ENCODE data around the gene ERCC1. TPM values are rescaled to one million over a fixed set of nuclear protein-coding genes. Genes with fewer than 3 reads are reported as not detected.
"Not testable (repeated sequence)": the region's sequence is repeated elsewhere in the genome, so short reads cannot be mapped to it uniquely, and the experiment has no call there.

Gene ERCC1
- total and polyA plus RNA-seq, 4 donors = 45.3 to 98.1 (median 89.9) TPM

DNA sequence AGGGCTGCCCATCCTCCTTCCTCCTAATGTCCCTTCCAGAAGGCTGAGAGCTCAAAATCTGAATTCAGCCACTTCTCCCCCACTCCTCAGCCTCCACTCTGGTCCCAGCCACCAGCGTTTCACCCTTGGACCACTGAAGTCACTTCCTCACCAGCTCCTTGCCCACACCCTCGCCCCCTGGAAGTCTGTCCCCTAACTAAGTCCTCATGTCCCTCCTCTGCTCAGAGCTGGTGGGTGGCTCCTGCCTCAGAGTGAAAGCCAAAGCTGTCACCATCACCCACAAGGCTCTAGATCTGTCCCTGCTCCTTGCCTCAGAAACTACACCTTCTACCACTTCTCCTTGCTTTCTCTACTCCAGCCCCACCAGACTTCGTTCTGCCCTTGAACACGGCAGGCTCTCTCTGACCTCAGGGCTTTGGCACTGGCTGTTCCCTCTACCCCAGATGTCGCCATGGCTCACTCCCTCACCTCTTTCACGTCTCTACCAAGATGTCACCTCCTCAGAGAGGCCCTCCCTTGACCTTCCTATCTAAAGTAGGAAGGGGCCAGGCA, 1.7 kb downstream of the ERCC1 start:
- Histone ChIP-seq H3K4me1 (ENCODE audit: control insufficient read depth, insufficient read depth, low read length) (peaks cover 26% of the 10 kb centered on the region), H3K27ac (ENCODE audit: low read depth, low read length) (no peak overlapping the region), H3K9me3 (ENCODE audit: control insufficient read depth, insufficient read depth, low read length) (no peaks in the 10 kb centered on the region), H3K27me3 (ENCODE audit: control insufficient read depth, insufficient read depth, low read length) (no peaks in the 10 kb centered on the region), H3K36me3 (ENCODE audit: control insufficient read depth, insufficient read depth, low read length) (peaks cover 50% of the 10 kb centered on the region), H3K4me3 (ENCODE audit: low read depth, low read length) (no peak overlapping the region)
- WGBS (ENCODE audit: insufficient coverage) = 100% methylated on average over 5 of the region's 6 CpGs
- DNase-seq (ENCODE audit: low read depth in 4 of 6, low spot score in 6 of 6) = no peak

DNA sequence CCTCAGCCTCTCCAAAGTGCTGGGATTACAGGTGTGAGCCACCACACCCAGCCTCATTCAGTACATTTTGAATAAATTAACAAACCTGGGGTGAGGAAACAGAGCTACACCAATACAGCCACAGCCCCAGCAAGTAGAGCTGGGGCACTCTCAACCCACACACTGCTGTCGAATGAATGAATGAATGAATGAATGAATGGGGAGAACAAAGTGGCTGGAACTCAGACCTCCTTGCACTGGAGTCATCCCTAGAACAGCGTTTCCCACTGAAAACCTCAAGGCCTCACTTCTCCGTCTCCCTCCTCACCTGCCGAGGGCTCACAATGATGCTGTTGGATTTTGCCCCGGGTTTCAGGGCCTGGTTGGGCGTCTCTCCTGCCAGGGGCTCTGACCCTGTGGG, 2.8 kb downstream of the ERCC1 start:
- WGBS (ENCODE audit: insufficient coverage) = 95% methylated on average over 4 of the region's 6 CpGs
- H3K36me3 ChIP-seq (ENCODE audit: control insufficient read depth, insufficient read depth, low read length) = peaks cover 61% of the 10 kb centered on the region
- DNase-seq (ENCODE audit: low read depth in 4 of 6, low spot score in 6 of 6) = no peak
- H3K27ac ChIP-seq (ENCODE audit: low read depth, low read length) = no peak overlapping the region
- H3K27me3 ChIP-seq (ENCODE audit: control insufficient read depth, insufficient read depth, low read length) = no peaks in the 10 kb centered on the region
- H3K4me1 ChIP-seq (ENCODE audit: control insufficient read depth, insufficient read depth, low read length) = peaks cover 26% of the 10 kb centered on the region
- H3K9me3 ChIP-seq (ENCODE audit: control insufficient read depth, insufficient read depth, low read length) = no peaks in the 10 kb centered on the region
- H3K4me3 ChIP-seq (ENCODE audit: low read depth, low read length) = no peak overlapping the region

DNA sequence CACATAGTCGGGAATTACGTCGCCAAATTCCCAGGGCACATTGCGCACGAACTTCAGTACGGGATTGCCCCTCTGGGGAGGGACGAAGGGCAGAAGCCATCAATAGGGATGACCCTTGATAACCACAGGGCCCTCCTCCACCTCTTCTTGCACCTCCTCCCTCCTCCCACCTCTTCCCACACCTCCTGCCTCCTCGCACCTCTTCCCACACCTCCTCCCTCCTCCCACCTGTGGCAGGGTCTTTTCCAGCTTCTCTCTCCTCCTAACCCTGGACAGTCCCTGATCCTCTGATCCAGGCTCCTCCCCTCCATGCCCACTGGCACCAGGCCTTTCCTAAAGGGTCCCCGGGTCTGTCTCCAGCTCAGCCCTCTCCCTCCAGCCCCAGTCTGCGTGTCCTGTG, 3.4 kb downstream of the ERCC1 start:
- no peaks in the 10 kb centered on the region for H3K27me3 ChIP-seq (ENCODE audit: control insufficient read depth, insufficient read depth, low read length)
- H3K4me3 ChIP-seq (ENCODE audit: low read depth, low read length) = no peak overlapping the region
- no peak for DNase-seq (ENCODE audit: low read depth in 4 of 6, low spot score in 6 of 6)
- peaks cover 26% of the 10 kb centered on the region for H3K4me1 ChIP-seq (ENCODE audit: control insufficient read depth, insufficient read depth, low read length)
- WGBS (ENCODE audit: insufficient coverage) = 84% methylated on average over 8 of the region's 10 CpGs
- no peak overlapping the region for H3K27ac ChIP-seq (ENCODE audit: low read depth, low read length)
- H3K36me3 ChIP-seq (ENCODE audit: control insufficient read depth, insufficient read depth, low read length) = peaks cover 67% of the 10 kb centered on the region
- H3K9me3 ChIP-seq (ENCODE audit: control insufficient read depth, insufficient read depth, low read length) = no peaks in the 10 kb centered on the region

DNA sequence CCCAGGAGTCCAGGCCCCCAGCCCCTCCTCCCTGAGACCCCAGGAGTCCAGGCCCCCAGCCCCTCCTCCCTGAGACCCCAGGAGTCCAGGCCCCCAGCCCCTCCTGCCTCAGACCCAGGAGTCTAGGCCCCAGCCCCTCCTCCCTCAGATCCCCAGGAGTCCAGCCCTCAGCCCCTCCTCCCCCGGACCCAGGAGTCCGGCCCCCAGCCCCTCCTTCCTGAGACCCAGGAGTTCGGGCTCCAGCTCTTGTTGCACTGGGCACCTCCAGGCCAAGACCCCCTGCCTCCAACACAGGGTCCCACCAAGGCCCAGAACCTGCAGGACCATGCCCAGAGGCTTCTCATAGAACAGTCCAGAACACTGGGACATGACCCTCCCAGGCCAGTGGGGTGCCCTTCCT, 3.8 kb downstream of the ERCC1 start:
- 50% methylated on average over 3 of the region's 3 CpGs for WGBS (ENCODE audit: insufficient coverage)
- no peaks in the 10 kb centered on the region for H3K27me3 ChIP-seq (ENCODE audit: control insufficient read depth, insufficient read depth, low read length)
- H3K4me1 ChIP-seq (ENCODE audit: control insufficient read depth, insufficient read depth, low read length) = peaks cover 26% of the 10 kb centered on the region
- no peak overlapping the region for H3K4me3 ChIP-seq (ENCODE audit: low read depth, low read length)
- no peak overlapping the region for H3K27ac ChIP-seq (ENCODE audit: low read depth, low read length)
- no peak for DNase-seq (ENCODE audit: low read depth in 4 of 6, low spot score in 6 of 6)
- peaks cover 69% of the 10 kb centered on the region for H3K36me3 ChIP-seq (ENCODE audit: control insufficient read depth, insufficient read depth, low read length)
- H3K9me3 ChIP-seq (ENCODE audit: control insufficient read depth, insufficient read depth, low read length) = no peaks in the 10 kb centered on the region

DNA sequence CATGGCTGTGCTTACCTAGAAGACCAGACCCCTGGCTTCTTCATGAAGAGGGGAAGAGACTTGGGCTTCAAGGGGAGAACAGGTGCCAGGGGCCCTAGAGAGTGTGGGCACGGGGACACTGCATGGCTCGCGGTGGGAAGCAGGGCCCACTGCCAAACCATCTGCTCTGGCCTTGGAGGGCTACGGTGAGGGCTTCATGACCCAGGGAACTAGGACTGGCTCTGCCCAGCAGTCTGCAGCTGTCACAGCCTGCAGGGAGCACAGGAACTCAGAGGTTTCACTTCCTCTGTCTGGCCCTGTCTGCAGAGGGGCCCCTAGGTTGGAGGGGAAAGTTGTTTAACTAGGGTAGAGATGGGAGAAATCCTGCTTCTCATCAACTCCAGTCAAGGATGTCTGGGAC, 4.3 kb downstream of the ERCC1 start:
- H3K9me3 ChIP-seq (ENCODE audit: control insufficient read depth, insufficient read depth, low read length) = no peaks in the 10 kb centered on the region
- H3K4me1 ChIP-seq (ENCODE audit: control insufficient read depth, insufficient read depth, low read length) = peaks cover 25% of the 10 kb centered on the region
- H3K4me3 ChIP-seq (ENCODE audit: low read depth, low read length) = no peak overlapping the region
- DNase-seq (ENCODE audit: low read depth in 4 of 6, low spot score in 6 of 6) = no peak
- no peak overlapping the region for H3K27ac ChIP-seq (ENCODE audit: low read depth, low read length)
- peaks cover 74% of the 10 kb centered on the region for H3K36me3 ChIP-seq (ENCODE audit: control insufficient read depth, insufficient read depth, low read length)
- H3K27me3 ChIP-seq (ENCODE audit: control insufficient read depth, insufficient read depth, low read length) = no peaks in the 10 kb centered on the region
- 71% methylated on average over 4 of the region's 4 CpGs for WGBS (ENCODE audit: insufficient coverage)

DNA sequence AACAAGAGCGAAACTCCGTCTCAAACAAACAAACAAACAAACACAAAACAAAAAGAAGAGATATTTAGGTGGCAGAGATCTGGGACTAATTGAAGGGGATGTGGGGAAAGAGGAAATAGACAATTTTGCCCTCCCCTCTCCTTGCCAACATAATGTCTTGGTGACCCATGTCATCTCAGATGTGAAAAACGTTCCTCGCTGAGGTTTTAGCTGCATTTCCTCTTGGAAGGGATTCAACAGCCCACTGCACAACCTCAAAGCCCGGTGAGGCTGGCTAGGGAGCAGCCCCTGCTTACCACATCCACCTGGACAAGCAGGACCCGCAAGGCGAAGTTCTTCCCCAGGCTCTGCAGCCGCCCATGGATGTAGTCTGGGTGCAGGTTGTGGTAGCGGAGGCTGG, 4.9 kb downstream of the ERCC1 start:
- Histone ChIP-seq H3K27ac (ENCODE audit: low read depth, low read length) (no peak overlapping the region), H3K4me1 (ENCODE audit: control insufficient read depth, insufficient read depth, low read length) (peaks cover 19% of the 10 kb centered on the region), H3K36me3 (ENCODE audit: control insufficient read depth, insufficient read depth, low read length) (peaks cover 80% of the 10 kb centered on the region), H3K9me3 (ENCODE audit: control insufficient read depth, insufficient read depth, low read length) (no peaks in the 10 kb centered on the region), H3K27me3 (ENCODE audit: control insufficient read depth, insufficient read depth, low read length) (no peaks in the 10 kb centered on the region), H3K4me3 (ENCODE audit: low read depth, low read length) (no peak overlapping the region)
- WGBS (ENCODE audit: insufficient coverage) = 97% methylated on average over 6 of the region's 9 CpGs
- DNase-seq (ENCODE audit: low read depth in 4 of 6, low spot score in 6 of 6) = no peak

DNA sequence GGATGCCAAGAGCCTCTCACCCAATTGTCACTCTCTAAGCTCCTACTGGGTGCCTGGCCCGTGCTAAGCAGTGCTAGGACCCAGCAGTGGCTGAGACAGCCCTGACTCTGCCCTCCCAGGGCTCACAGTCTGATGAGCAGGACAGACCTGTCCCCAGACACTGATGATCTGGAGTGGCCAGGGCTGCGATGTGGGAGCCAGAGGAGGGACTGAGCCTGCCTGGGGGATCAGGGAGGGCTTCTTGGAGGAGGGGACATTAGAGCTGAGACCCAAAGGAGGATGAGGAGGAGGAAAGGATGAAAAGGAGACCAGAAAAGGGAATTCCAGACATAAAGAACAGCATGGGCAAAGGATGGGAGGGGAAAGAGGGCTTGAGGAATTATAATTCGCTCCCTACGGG, 6.6 kb downstream of the ERCC1 start:
- no peak for DNase-seq (ENCODE audit: low read depth in 4 of 6, low spot score in 6 of 6)
- H3K36me3 ChIP-seq (ENCODE audit: control insufficient read depth, insufficient read depth, low read length) = peaks cover 89% of the 10 kb centered on the region
- H3K9me3 ChIP-seq (ENCODE audit: control insufficient read depth, insufficient read depth, low read length) = no peaks in the 10 kb centered on the region
- WGBS (ENCODE audit: insufficient coverage) = 94% methylated on average over 4 of the region's 4 CpGs
- no peak overlapping the region for H3K4me3 ChIP-seq (ENCODE audit: low read depth, low read length)
- no peak overlapping the region for H3K27ac ChIP-seq (ENCODE audit: low read depth, low read length)
- no peaks in the 10 kb centered on the region for H3K27me3 ChIP-seq (ENCODE audit: control insufficient read depth, insufficient read depth, low read length)
- H3K4me1 ChIP-seq (ENCODE audit: control insufficient read depth, insufficient read depth, low read length) = peaks cover 6% of the 10 kb centered on the region

DNA sequence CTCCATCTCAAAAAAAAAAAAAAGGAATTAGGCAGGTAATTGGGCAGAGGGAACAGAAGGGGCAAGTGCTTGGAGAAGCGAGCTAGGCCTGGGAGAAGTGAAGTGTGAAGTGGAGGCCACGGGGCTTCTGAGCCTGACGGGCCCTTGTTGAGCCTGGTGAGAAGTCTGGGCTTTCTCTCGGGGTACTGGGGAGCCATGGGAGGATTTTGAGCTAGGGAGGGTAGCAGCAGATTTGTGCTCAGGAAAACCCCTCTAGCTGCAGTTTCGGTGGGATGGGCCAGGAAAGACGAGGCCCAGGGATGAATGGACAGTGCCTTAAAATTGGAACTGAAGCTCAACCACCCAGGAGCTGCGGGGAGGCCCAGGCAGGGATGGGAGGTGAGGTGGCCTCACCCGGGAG, 9.2 kb downstream of the ERCC1 start:
- Histone ChIP-seq H3K27ac (ENCODE audit: low read depth, low read length) (no peak overlapping the region), H3K27me3 (ENCODE audit: control insufficient read depth, insufficient read depth, low read length) (no peaks in the 10 kb centered on the region), H3K4me1 (ENCODE audit: control insufficient read depth, insufficient read depth, low read length) (no peaks in the 10 kb centered on the region), H3K36me3 (ENCODE audit: control insufficient read depth, insufficient read depth, low read length) (peaks cover 80% of the 10 kb centered on the region), H3K9me3 (ENCODE audit: control insufficient read depth, insufficient read depth, low read length) (no peaks in the 10 kb centered on the region), H3K4me3 (ENCODE audit: low read depth, low read length) (no peak overlapping the region)
- DNase-seq (ENCODE audit: low read depth in 4 of 6, low spot score in 6 of 6) = no peak
- WGBS (ENCODE audit: insufficient coverage) = 97% methylated on average over 8 of the region's 8 CpGs

DNA sequence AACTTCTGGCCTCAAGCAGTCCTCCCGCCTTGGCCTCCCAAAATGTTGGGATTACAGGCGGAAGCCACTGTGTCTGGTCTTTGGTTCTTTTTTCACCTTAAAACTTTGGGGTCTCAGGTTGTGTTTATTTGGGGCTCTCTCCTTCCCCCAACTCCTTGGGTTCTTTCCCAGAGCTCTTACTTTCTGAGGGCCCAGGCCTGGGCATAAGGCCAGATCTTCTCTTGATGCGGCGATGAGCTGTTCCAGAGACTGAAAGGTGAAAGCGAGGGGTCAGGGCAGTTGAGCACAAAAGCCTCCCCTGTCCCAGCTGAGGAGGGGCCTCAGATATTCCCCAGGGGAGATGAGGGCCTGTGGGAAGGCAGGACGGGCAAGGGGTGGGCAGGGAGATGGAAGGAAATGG, 10.2 kb downstream of the ERCC1 start:
- DNase-seq (ENCODE audit: low read depth in 4 of 6, low spot score in 6 of 6) = no peak
- Histone ChIP-seq H3K4me1 (ENCODE audit: control insufficient read depth, insufficient read depth, low read length) (no peaks in the 10 kb centered on the region), H3K9me3 (ENCODE audit: control insufficient read depth, insufficient read depth, low read length) (no peaks in the 10 kb centered on the region), H3K36me3 (ENCODE audit: control insufficient read depth, insufficient read depth, low read length) (peaks cover 80% of the 10 kb centered on the region), H3K4me3 (ENCODE audit: low read depth, low read length) (no peak overlapping the region), H3K27me3 (ENCODE audit: control insufficient read depth, insufficient read depth, low read length) (no peaks in the 10 kb centered on the region), H3K27ac (ENCODE audit: low read depth, low read length) (no peak overlapping the region)
- 78% methylated on average over 6 of the region's 6 CpGs for WGBS (ENCODE audit: insufficient coverage)

DNA sequence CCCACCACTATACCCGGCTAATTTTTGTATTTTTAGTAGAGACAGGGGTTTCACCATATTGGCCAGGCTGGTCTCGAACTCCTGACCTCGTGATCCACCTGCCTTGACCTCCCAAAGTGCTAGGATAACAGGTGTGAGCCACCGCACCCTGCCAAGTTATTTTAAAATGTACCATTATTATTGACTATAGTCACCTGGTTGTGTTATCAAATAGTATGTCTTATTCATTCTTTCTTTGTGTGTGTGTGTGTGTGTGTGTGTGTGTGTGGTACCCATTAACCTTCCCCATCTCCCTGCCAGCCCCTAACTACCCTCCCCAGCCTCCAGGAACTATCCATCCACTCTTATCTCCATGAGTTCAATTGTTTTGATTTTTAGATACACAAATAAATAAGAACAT, 13.4 kb downstream of the ERCC1 start:
- H3K27ac ChIP-seq (ENCODE audit: low read depth, low read length); H3K4me3 ChIP-seq (ENCODE audit: low read depth, low read length); H3K9me3 ChIP-seq (ENCODE audit: control insufficient read depth, insufficient read depth, low read length); H3K27me3 ChIP-seq (ENCODE audit: control insufficient read depth, insufficient read depth, low read length); DNase-seq (ENCODE audit: low read depth in 4 of 6, low spot score in 6 of 6): not testable (repeated sequence)
- Histone ChIP-seq H3K36me3 (ENCODE audit: control insufficient read depth, insufficient read depth, low read length) (peaks cover 56% of the 10 kb centered on the region), H3K4me1 (ENCODE audit: control insufficient read depth, insufficient read depth, low read length) (peaks cover 20% of the 10 kb centered on the region)
- 93% methylated on average over 3 of the region's 4 CpGs for WGBS (ENCODE audit: insufficient coverage)

Measured in spinal cord (tissue), 10 donors.